ENCODE data around the gene ZDHHC18. TPM values are rescaled to one million over a fixed set of nuclear protein-coding genes. Genes with fewer than 3 reads are reported as not detected.
A peak's percentile ranks its signal among the peaks of the same experiment; 100 is the strongest.

Gene ZDHHC18
- total RNA-seq (9.0 TPM), polyA plus RNA-seq (9.1 TPM)
- long read RNA-seq, donor 1 = 0 reads
- long read RNA-seq, donor 2, full-length matches to known transcripts = 10 of 18 reads
- long read RNA-seq, donor 2, partial matches to known transcripts = 8 of 18 reads
- long read RNA-seq, donor 2, other reads (novel, unspliced or antisense) = 0 of 18 reads
- long read RNA-seq, donor 3, full-length matches to known transcripts = 4 of 9 reads
- long read RNA-seq, donor 3, partial matches to known transcripts = 5 of 9 reads
- long read RNA-seq, donor 3, other reads (novel, unspliced or antisense) = 0 of 9 reads
- long read RNA-seq, donor 4, full-length matches to known transcripts = 2 of 2 reads
- long read RNA-seq, donor 4, partial matches to known transcripts = 0 of 2 reads
- long read RNA-seq, donor 4, other reads (novel, unspliced or antisense) = 0 of 2 reads
- long read RNA-seq, donor 5, full-length matches to known transcripts = 6 of 11 reads
- long read RNA-seq, donor 5, partial matches to known transcripts = 5 of 11 reads
- long read RNA-seq, donor 5, other reads (novel, unspliced or antisense) = 0 of 11 reads
- long read RNA-seq, donor 6, full-length matches to known transcripts = 2 of 2 reads
- long read RNA-seq, donor 6, partial matches to known transcripts = 0 of 2 reads
- long read RNA-seq, donor 6, other reads (novel, unspliced or antisense) = 0 of 2 reads
- long read RNA-seq, donor 7, full-length matches to known transcripts = 4 of 4 reads
- long read RNA-seq, donor 7, partial matches to known transcripts = 0 of 4 reads
- long read RNA-seq, donor 7, other reads (novel, unspliced or antisense) = 0 of 4 reads
- long read RNA-seq, donor 8, full-length matches to known transcripts = 2 of 2 reads
- long read RNA-seq, donor 8, partial matches to known transcripts = 0 of 2 reads
- long read RNA-seq, donor 8, other reads (novel, unspliced or antisense) = 0 of 2 reads
- long read RNA-seq, donor 9, full-length matches to known transcripts = 4 of 4 reads
- long read RNA-seq, donor 9, partial matches to known transcripts = 0 of 4 reads
- long read RNA-seq, donor 9, other reads (novel, unspliced or antisense) = 0 of 4 reads
- long read RNA-seq, donor 10, full-length matches to known transcripts = 2 of 2 reads
- long read RNA-seq, donor 10, partial matches to known transcripts = 0 of 2 reads
- long read RNA-seq, donor 10, other reads (novel, unspliced or antisense) = 0 of 2 reads

GRCh38 chr1:26826261-26827105 lies at the start of gene ZDHHC18:
Gene ZDHHC18, plus strand, starts transcription at chr1:26826688. Its CDS starts 117 bp downstream, at chr1:26826805.
- peak within 1 kb of the TSS; percentile 32 to 76 for H3K27ac ChIP-seq (ENCODE audit: low read depth in 1 of 2, low read length in 1 of 2)
- H3K27me3 ChIP-seq (ENCODE audit: control insufficient read depth in 2 of 2, insufficient read depth in 1 of 2, low read length in 1 of 2) = no peaks in the 10 kb centered on the region
- no peaks in the 10 kb centered on the region for H3K9me3 ChIP-seq (ENCODE audit: control insufficient read depth in 2 of 2, insufficient read depth in 1 of 2, low read length in 1 of 2)
- peaks cover 12 to 27% of the 10 kb centered on the region in 2 donors for H3K4me1 ChIP-seq (ENCODE audit: control insufficient read depth in 2 of 2, insufficient read depth in 2 of 2, low read length in 2 of 2)
- peak in 7 of 9 donors; percentile 37 to 76 (median 49) for DNase-seq (ENCODE audit: low read depth in 6 of 9, low spot score in 9 of 9)
- peak within 1 kb of the TSS; percentile 62 to 84 for H3K4me3 ChIP-seq (ENCODE audit: low read length in 2 of 2)
- H3K36me3 ChIP-seq (ENCODE audit: control insufficient read depth in 2 of 2, insufficient read depth in 2 of 2, low read length in 1 of 2) = no peaks in the 10 kb centered on the region
- under 1% methylated on average over 106 of the region's 107 CpGs for WGBS

- DNase-seq (ENCODE audit: low read depth in 6 of 9, low spot score in 9 of 9) = no peak
- H3K36me3 ChIP-seq (ENCODE audit: control insufficient read depth in 2 of 2, insufficient read depth in 2 of 2, low read length in 1 of 2) = peaks cover 71 to 93% of the 10 kb centered on the region in 2 donors
- WGBS = 98% methylated on average over 11 of the region's 11 CpGs
- no peaks in the 10 kb centered on the region for H3K9me3 ChIP-seq (ENCODE audit: control insufficient read depth in 2 of 2, insufficient read depth in 1 of 2, low read length in 1 of 2)
- no peak overlapping the region for H3K4me3 ChIP-seq (ENCODE audit: low read length in 2 of 2)
- no peak overlapping the region for H3K27ac ChIP-seq (ENCODE audit: low read depth in 1 of 2, low read length in 1 of 2)
- H3K27me3 ChIP-seq (ENCODE audit: control insufficient read depth in 2 of 2, insufficient read depth in 1 of 2, low read length in 1 of 2) = no peaks in the 10 kb centered on the region
- peaks cover 0 to 4% of the 10 kb centered on the region in 2 donors for H3K4me1 ChIP-seq (ENCODE audit: control insufficient read depth in 2 of 2, insufficient read depth in 2 of 2, low read length in 2 of 2)
These were observed 47.3 kb upstream of the ZDHHC18 start for GRCh38 chr1:26779098-26779668.

GRCh38 chr1:26780344-26780957 lies 46.0 kb upstream of the ZDHHC18 start:
- H3K9me3 ChIP-seq (ENCODE audit: control insufficient read depth in 2 of 2, insufficient read depth in 1 of 2, low read length in 1 of 2) = no peaks in the 10 kb centered on the region
- DNase-seq (ENCODE audit: low read depth in 6 of 9, low spot score in 9 of 9) = no peak
- peaks cover 58 to 82% of the 10 kb centered on the region in 2 donors for H3K36me3 ChIP-seq (ENCODE audit: control insufficient read depth in 2 of 2, insufficient read depth in 2 of 2, low read length in 1 of 2)
- peaks cover 0 to 13% of the 10 kb centered on the region in 2 donors for H3K4me1 ChIP-seq (ENCODE audit: control insufficient read depth in 2 of 2, insufficient read depth in 2 of 2, low read length in 2 of 2)
- 98% methylated on average over 21 of the region's 21 CpGs for WGBS
- no peak overlapping the region for H3K4me3 ChIP-seq (ENCODE audit: low read length in 2 of 2)
- H3K27me3 ChIP-seq (ENCODE audit: control insufficient read depth in 2 of 2, insufficient read depth in 1 of 2, low read length in 1 of 2) = no peaks in the 10 kb centered on the region
- H3K27ac ChIP-seq (ENCODE audit: low read depth in 1 of 2, low read length in 1 of 2) = no peak overlapping the region

GRCh38 chr1:26781206-26781825 lies 45.2 kb upstream of the ZDHHC18 start:
- peaks cover 5 to 22% of the 10 kb centered on the region in 2 donors for H3K4me1 ChIP-seq (ENCODE audit: control insufficient read depth in 2 of 2, insufficient read depth in 2 of 2, low read length in 2 of 2)
- 93% methylated on average over 11 of the region's 11 CpGs for WGBS
- DNase-seq (ENCODE audit: low read depth in 6 of 9, low spot score in 9 of 9) = no peak

GRCh38 chr1:26782521-26783212 lies 43.8 kb upstream of the ZDHHC18 start:
- WGBS = 96% methylated on average over 3 of the region's 3 CpGs
- DNase-seq (ENCODE audit: low read depth in 6 of 9, low spot score in 9 of 9) = no peak
- H3K36me3 ChIP-seq (ENCODE audit: control insufficient read depth in 2 of 2, insufficient read depth in 2 of 2, low read length in 1 of 2) = peaks cover 44 to 60% of the 10 kb centered on the region in 2 donors
- peaks cover 14 to 34% of the 10 kb centered on the region in 2 donors for H3K4me1 ChIP-seq (ENCODE audit: control insufficient read depth in 2 of 2, insufficient read depth in 2 of 2, low read length in 2 of 2)
- H3K27me3 ChIP-seq (ENCODE audit: control insufficient read depth in 2 of 2, insufficient read depth in 1 of 2, low read length in 1 of 2) = no peaks in the 10 kb centered on the region
- no peak overlapping the region for H3K4me3 ChIP-seq (ENCODE audit: low read length in 2 of 2)
- H3K27ac ChIP-seq (ENCODE audit: low read depth in 1 of 2, low read length in 1 of 2) = no peak overlapping the region
- no peaks in the 10 kb centered on the region for H3K9me3 ChIP-seq (ENCODE audit: control insufficient read depth in 2 of 2, insufficient read depth in 1 of 2, low read length in 1 of 2)

More at GRCh38 chr1:26781206-26781825, 45.2 kb upstream of the ZDHHC18 start:
- H3K9me3 ChIP-seq (ENCODE audit: control insufficient read depth in 2 of 2, insufficient read depth in 1 of 2, low read length in 1 of 2) = no peaks in the 10 kb centered on the region
- H3K27ac ChIP-seq (ENCODE audit: low read depth in 1 of 2, low read length in 1 of 2) = no peak overlapping the region
- H3K4me3 ChIP-seq (ENCODE audit: low read length in 2 of 2) = no peak overlapping the region
- no peaks in the 10 kb centered on the region for H3K27me3 ChIP-seq (ENCODE audit: control insufficient read depth in 2 of 2, insufficient read depth in 1 of 2, low read length in 1 of 2)
- peaks cover 52 to 74% of the 10 kb centered on the region in 2 donors for H3K36me3 ChIP-seq (ENCODE audit: control insufficient read depth in 2 of 2, insufficient read depth in 2 of 2, low read length in 1 of 2)

GRCh38 chr1:26783646-26784022 lies 42.9 kb upstream of the ZDHHC18 start:
- no peak overlapping the region for H3K27ac ChIP-seq (ENCODE audit: low read depth in 1 of 2, low read length in 1 of 2)
- no peaks in the 10 kb centered on the region for H3K27me3 ChIP-seq (ENCODE audit: control insufficient read depth in 2 of 2, insufficient read depth in 1 of 2, low read length in 1 of 2)
- H3K4me3 ChIP-seq (ENCODE audit: low read length in 2 of 2) = no peak overlapping the region
- DNase-seq (ENCODE audit: low read depth in 6 of 9, low spot score in 9 of 9) = no peak
- WGBS = 97% methylated on average over 5 of the region's 5 CpGs
- peaks cover 15 to 38% of the 10 kb centered on the region in 2 donors for H3K4me1 ChIP-seq (ENCODE audit: control insufficient read depth in 2 of 2, insufficient read depth in 2 of 2, low read length in 2 of 2)
- peaks cover 35 to 50% of the 10 kb centered on the region in 2 donors for H3K36me3 ChIP-seq (ENCODE audit: control insufficient read depth in 2 of 2, insufficient read depth in 2 of 2, low read length in 1 of 2)
- no peaks in the 10 kb centered on the region for H3K9me3 ChIP-seq (ENCODE audit: control insufficient read depth in 2 of 2, insufficient read depth in 1 of 2, low read length in 1 of 2)

Data from thymus (tissue), 14 donors.